Measurements from ENCODE around the gene CSF1R. TPM values are rescaled to one million over a fixed set of nuclear protein-coding genes. Genes with fewer than 3 reads are reported as not detected.

The CSF1R gene
- total and polyA plus RNA-seq, 2 of the 8 experiments (the other 6 are each of a cell fraction or from before 2014, with no cell fraction given), result 0.12 TPM; not detected in 1

DNA sequence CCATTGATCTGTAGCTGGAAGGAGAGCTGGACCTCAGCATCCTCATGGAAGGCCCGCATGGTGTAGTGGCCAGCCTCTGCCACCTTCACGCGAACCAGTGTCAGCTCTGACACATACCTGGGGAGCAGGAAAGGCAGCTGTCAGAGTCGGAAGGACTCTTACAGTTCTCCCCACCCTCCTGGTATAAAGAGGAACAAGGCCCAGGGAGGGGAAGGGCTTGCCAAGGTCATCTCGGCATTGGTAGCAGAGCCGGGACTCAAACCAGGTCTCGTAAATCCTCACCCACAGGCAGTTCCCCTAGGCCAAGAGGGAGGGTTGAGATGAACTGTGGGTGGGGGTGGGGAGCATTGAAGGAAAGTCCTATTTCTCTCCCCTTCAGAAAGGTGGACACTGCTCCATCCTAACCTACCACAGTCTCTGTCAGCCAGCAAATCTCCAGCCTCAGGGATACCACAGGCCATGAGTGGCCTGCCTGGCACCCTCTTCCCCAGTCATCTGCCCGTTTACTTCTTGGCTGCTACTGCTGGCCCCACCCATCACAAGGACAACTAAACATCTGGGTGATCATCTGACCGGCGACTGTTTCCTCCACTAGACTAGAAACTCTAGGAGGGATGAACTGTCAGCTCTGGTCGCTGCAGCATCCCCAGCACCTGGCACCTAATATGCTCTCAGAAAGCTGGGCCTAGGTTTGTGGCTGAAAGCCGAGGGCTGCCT, 45.8 kb upstream of the CSF1R start:
- no peak overlapping the region for H3K56ac ChIP-seq (replicated peaks; ENCODE audit: insufficient read length, low read depth, low read length)
- H3K23me2 ChIP-seq (ENCODE audit: low read depth, low read length), result no peaks in the 10 kb centered on the region
- H2BK20ac ChIP-seq (ENCODE audit: low read length), result no peak overlapping the region
- H3K36me3 ChIP-seq (ENCODE audit: control insufficient read depth in 2 of 4, insufficient read depth in 4 of 4, low read length in 3 of 4), result no peaks in the 10 kb centered on the region
- no peak overlapping the region for H3K4ac ChIP-seq (replicated peaks; ENCODE audit: insufficient read length, low read depth, low read length)
- FAIRE-seq (no peak), DNase-seq (ENCODE audit: low read depth in 1 of 2, low spot score in 2 of 2) (no peak)
- no peak overlapping the region for H2BK15ac ChIP-seq (ENCODE audit: low read length)
- H3K4me1 ChIP-seq (replicated peaks in 1 of 4; ENCODE audit: control insufficient read depth in 3 of 4, insufficient read depth in 4 of 4, low read length in 3 of 4), result peaks cover 5 to 20% (median 17%) of the 10 kb centered on the region in 4 experiments; a peak in 6 of 7 replicates
- ChIA-PET CTCF (ENCODE audit: partially characterized antibody) (interaction anchor here (0.7 to 16.9 kb wide), 20 partner anchors 8 to 134 kb away, joined by 3 to 188 read pairs (median 4); no protein-coding TSS in a partner anchor), POLR2A (ENCODE audit: partially characterized antibody) (interaction anchor here (1.2 kb wide), 1 partner anchor 43 kb away, joined by 3 read pairs; no protein-coding TSS in a partner anchor)
- no peak overlapping the region for H3K4me3 ChIP-seq (ENCODE audit: extremely low read depth in 1 of 4, insufficient read depth in 2 of 4, low read depth in 3 of 4, low read length in 4 of 4)
- no peak overlapping the region for H4K8ac ChIP-seq (ENCODE audit: extremely low read depth, insufficient read depth, low read length)
- no peak overlapping the region for H3K4me2 ChIP-seq (ENCODE audit: insufficient read depth in 1 of 2, low read depth in 2 of 2, low read length in 2 of 2)
- no peak overlapping the region for H3K18ac ChIP-seq (ENCODE audit: extremely low read depth, low read length)
- no peak overlapping the region for H4K5ac ChIP-seq (ENCODE audit: insufficient read length, low read depth, low read length)
- H3K79me1 ChIP-seq (ENCODE audit: low read depth, low read length), result no peaks in the 10 kb centered on the region
- H3K79me2 ChIP-seq (ENCODE audit: control insufficient read depth in 1 of 2, insufficient read depth in 2 of 2, low read length in 2 of 2), result no peaks in the 10 kb centered on the region
- H2AK5ac ChIP-seq (ENCODE audit: low read depth, low read length), result no peak overlapping the region
- H4K20me1 ChIP-seq (replicated peaks in 1 of 2; ENCODE audit: control insufficient read depth in 1 of 2, insufficient read depth in 2 of 2, low read length in 2 of 2), result peaks cover 0 to 9% of the 10 kb centered on the region in 2 experiments
- no peak overlapping the region for H3K9ac ChIP-seq (replicated peaks in 1 of 4; ENCODE audit: extremely low read depth in 1 of 4, low read depth in 3 of 4, low read length in 3 of 4)
- no peaks in the 10 kb centered on the region for H3K9me3 ChIP-seq (ENCODE audit: insufficient read depth in 2 of 2, low read depth in 1 of 2, low read length in 1 of 2)
- 83% methylated on average over 12 of the region's 12 CpGs; no CpG with 5 or more reads in 1 of the 2 experiments for WGBS, 2 experiments (ENCODE audit: extremely low coverage in 1 of 2, insufficient coverage in 1 of 2, insufficient read length in 1 of 2, insufficient replicate concordance in 2 of 2, low coverage in 1 of 2, low lambda C conversion rate in 2 of 2, missing lambda C conversion rate in 1 of 2)
- H3K27ac ChIP-seq (ENCODE audit: low read depth, low read length), result no peak overlapping the region
- no peak overlapping the region for H2AFZ ChIP-seq (ENCODE audit: low read length)
- no peak for TF ChIP-seq SIN3A (conservative IDR thresholded peaks at IDR 0.05 in 1 of 2, IDR thresholded peaks at IDR 0.05 in 1 of 2; ENCODE audit: low read depth in 1 of 2, low read length in 2 of 2)
- no peak for TF ChIP-seq JUND (IDR thresholded peaks at IDR 0.05; ENCODE audit: low read length)
- TF ChIP-seq KDM5A (IDR thresholded peaks at IDR 0.05; ENCODE audit: low read length), result no peak
- no peak for TF ChIP-seq GTF2F1 (IDR thresholded peaks at IDR 0.05; ENCODE audit: borderline replicate concordance, low read depth, low read length)
- H2BK5ac ChIP-seq (ENCODE audit: low read depth, low read length), result no peak overlapping the region
- no peak overlapping the region for H2BK120ac ChIP-seq (replicated peaks; ENCODE audit: low read depth, low read length)
- H3K23ac ChIP-seq (ENCODE audit: insufficient read length), result no peak overlapping the region
- no peak overlapping the region for H4K91ac ChIP-seq (replicated peaks; ENCODE audit: insufficient read length, low read length)
- no peak overlapping the region for H2BK12ac ChIP-seq (ENCODE audit: low read depth, low read length)
- no peak overlapping the region for H3K14ac ChIP-seq (ENCODE audit: insufficient read length)
- H3K27me3 ChIP-seq (replicated peaks in 1 of 4; ENCODE audit: control insufficient read depth in 3 of 4, extremely low read depth in 1 of 4, insufficient read depth in 3 of 4, low read length in 3 of 4), result peaks cover 0 to 5% (median 3%) of the 10 kb centered on the region in 4 experiments; a peak in 3 of 7 replicates
